WERI-Rb-1 (cell line): Measurements from ENCODE around the gene RNF17.

Experiments used
- DNase-seq: peaks from one replicate; pipeline ENCODE4 v3.0.0-alpha.2; 2020
- H3K27ac ChIP-seq: fragments of 250-450 bp; sonication (Bioruptor Pico); 2 replicates; pipeline ENCODE4 v1.5.1; 2020; ENCODE audit warnings: mild to moderate bottlenecking, moderate library complexity
- H3K27me3 ChIP-seq: fragments of 250-450 bp; sonication (Bioruptor Pico); 2 replicates; pipeline ENCODE4 v1.5.1; 2021; ENCODE audit warnings: mild to moderate bottlenecking, low read depth, moderate library complexity; ENCODE audit not compliant: insufficient read depth, severe bottlenecking
- H3K36me3 ChIP-seq: fragments of 250-450 bp; sonication (Bioruptor Pico); 2 replicates; pipeline ENCODE4 v1.5.1; 2020; ENCODE audit warnings: mild to moderate bottlenecking, moderate library complexity
- H3K4me3 ChIP-seq: 2 replicates; pipeline ENCODE4 v1.5.1; 2011; ENCODE audit warnings: low read depth, mild to moderate bottlenecking, control low read depth, low read length
- H3K9me3 ChIP-seq: fragments of 250-450 bp; sonication (Bioruptor Pico); 2 replicates; pipeline ENCODE4 v1.5.1; 2021; ENCODE audit warnings: mild to moderate bottlenecking, moderate library complexity; ENCODE audit not compliant: severe bottlenecking
- TF ChIP-seq, protein P1 (sequence below): IDR thresholded peaks from 2 replicates; pipeline ENCODE4 v1.5.1; 2011; ENCODE audit warnings: low read depth, mild to moderate bottlenecking, control low read depth, inconsistent platforms, low read length

The RNF17 gene

GRCh38 chr13:24763596-24764275, at the start of gene RNF17:
Gene RNF17 (plus strand): TSS chr13:24764169. CDS start chr13:24764204, 35 bp downstream.
- no peak for DNase-seq
- peaks cover 8% of the 10 kb centered on the region for H3K9me3 ChIP-seq
- TF ChIP-seq, protein P1, sequence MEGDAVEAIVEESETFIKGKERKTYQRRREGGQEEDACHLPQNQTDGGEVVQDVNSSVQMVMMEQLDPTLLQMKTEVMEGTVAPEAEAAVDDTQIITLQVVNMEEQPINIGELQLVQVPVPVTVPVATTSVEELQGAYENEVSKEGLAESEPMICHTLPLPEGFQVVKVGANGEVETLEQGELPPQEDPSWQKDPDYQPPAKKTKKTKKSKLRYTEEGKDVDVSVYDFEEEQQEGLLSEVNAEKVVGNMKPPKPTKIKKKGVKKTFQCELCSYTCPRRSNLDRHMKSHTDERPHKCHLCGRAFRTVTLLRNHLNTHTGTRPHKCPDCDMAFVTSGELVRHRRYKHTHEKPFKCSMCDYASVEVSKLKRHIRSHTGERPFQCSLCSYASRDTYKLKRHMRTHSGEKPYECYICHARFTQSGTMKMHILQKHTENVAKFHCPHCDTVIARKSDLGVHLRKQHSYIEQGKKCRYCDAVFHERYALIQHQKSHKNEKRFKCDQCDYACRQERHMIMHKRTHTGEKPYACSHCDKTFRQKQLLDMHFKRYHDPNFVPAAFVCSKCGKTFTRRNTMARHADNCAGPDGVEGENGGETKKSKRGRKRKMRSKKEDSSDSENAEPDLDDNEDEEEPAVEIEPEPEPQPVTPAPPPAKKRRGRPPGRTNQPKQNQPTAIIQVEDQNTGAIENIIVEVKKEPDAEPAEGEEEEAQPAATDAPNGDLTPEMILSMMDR: no peak
- H3K27ac ChIP-seq: no peak within 1 kb of the TSS
- no peaks in the 10 kb centered on the region for H3K27me3 ChIP-seq
- H3K4me3 ChIP-seq: no peak within 1 kb of the TSS
- no peaks in the 10 kb centered on the region for H3K36me3 ChIP-seq

DNA sequence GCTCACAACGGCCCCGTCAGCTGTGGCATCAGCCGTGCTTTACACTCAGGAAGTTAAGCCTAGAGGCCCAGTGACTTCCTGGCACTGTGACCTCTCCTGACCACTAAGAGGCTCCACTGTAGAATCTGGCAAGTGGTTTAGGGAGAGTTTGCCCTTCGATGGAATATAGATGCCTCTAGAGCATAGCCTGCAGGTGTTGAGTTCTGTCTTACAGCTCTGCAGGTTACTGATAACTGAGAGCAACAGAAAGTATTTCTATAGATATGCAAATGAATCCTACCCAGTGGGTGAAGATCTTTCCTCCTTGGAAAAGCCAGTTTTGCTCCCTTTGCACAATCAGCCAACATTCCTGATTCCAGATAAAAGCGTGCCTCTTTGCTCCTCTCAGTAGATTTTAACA, 48.0 kb upstream of the RNF17 start:
- no peaks in the 10 kb centered on the region for H3K36me3 ChIP-seq
- H3K27ac ChIP-seq: no peak overlapping the region
- peak; percentile 43 for DNase-seq
- TF ChIP-seq, protein P1: peak; percentile 22; the same call in 1 of the 2 replicates
- H3K27me3 ChIP-seq: no peaks in the 10 kb centered on the region
- H3K9me3 ChIP-seq: no peaks in the 10 kb centered on the region
- no peak overlapping the region for H3K4me3 ChIP-seq

DNA sequence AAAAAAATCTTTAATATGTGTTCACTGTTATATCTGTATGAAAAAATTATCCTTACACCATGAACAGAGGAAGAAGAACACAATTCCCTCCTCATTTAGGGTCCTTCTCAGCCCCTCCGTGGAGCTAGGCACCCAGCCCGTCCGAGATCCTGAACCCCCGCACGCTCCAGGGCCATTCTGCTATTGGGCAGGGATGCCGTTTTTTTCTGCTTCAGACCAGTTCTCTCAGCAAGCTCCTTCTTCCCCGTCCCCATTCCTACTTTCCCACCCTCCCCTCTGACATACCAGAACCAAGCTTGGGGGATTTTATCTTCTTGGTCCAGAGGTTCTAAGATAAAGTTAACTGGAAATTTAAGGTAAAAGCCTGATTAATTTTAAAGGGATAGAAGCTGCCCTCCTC, 47.5 kb upstream of the RNF17 start:
- Histone ChIP-seq H3K27me3 (no peaks in the 10 kb centered on the region), H3K4me3 (no peak overlapping the region), H3K27ac (no peak overlapping the region), H3K9me3 (no peaks in the 10 kb centered on the region), H3K36me3 (no peaks in the 10 kb centered on the region)
- TF ChIP-seq, protein P1: no peak
- DNase-seq: no peak

GRCh38 chr13:24717217-24717616, 46.8 kb upstream of the RNF17 start:
- TF ChIP-seq, protein P1: no peak
- Histone ChIP-seq H3K4me3 (no peak overlapping the region), H3K27me3 (no peaks in the 10 kb centered on the region), H3K36me3 (no peaks in the 10 kb centered on the region), H3K9me3 (no peaks in the 10 kb centered on the region), H3K27ac (no peak overlapping the region)
- DNase-seq: no peak

DNA sequence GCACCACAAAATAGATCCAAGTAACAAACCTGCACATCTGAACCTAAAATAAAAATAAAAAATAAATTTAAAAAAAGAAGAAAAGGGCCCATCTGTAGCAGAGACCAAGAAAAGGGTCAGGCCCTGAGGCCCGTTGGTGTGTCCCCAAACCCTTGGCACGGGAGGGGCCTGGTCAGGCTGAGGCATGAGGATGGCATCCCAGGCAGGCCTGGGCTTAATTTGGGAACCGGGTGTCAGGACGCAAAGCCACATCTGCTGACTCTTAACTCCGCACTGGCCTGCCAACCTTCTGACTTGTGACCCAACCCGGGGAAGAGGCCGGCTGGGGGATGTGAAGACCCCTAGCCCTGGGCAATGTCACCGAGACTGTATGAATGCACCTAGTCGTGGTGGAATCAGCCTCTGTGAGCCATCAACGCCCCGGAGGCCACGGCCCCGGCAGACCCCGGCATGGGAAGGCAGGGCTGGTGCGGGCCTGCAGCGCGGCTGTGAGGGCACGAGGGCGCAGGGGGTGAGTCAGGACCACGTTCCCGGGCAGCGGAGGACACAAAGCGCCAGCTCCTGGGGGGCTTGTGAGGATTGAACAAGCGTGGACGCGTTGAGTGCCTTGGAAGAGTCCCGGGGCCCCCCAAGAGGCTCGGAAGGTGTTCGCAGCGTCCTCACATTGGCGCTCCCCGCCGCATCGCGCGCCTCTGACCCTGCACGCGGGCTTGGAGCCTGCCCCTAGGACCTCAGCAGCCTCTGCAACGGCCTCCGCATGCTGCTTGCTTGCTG, 45.6 kb upstream of the RNF17 start:
- no peak overlapping the region for H3K4me3 ChIP-seq
- H3K27me3 ChIP-seq: no peaks in the 10 kb centered on the region
- no peak for DNase-seq
- no peaks in the 10 kb centered on the region for H3K9me3 ChIP-seq
- no peaks in the 10 kb centered on the region for H3K36me3 ChIP-seq
- no peak overlapping the region for H3K27ac ChIP-seq
- TF ChIP-seq, protein P1: no peak
